C4-2B (cell line): Measurements from ENCODE around the gene SUMO3.

ENCODE experiments used
- CTCF ChIP-seq: fragments of 450-650 bp; conservative IDR thresholded peaks from 2 replicates; pipeline ENCODE4 v1.5.1; 2017; ENCODE audit warnings: mild to moderate bottlenecking
- ZFX ChIP-seq: fragments of 450-650 bp; IDR thresholded peaks from 2 replicates; pipeline ENCODE4 v1.6.1; 2017

- TF ChIP-seq CTCF (no peak), ZFX (no peak)
These were observed 57.5 kb downstream of the SUMO3 start for GRCh38 chr21:44760376-44760775.
